Measurements from ENCODE around the gene DCAF8L1. TPM values are rescaled to one million over a fixed set of nuclear protein-coding genes. Genes with fewer than 3 reads are reported as not detected.

DCAF8L1 gene
- not detected in 2 replicates for total RNA-seq

GRCh38 chrX:27981349-27981748, at the start of gene DCAF8L1:
DCAF8L1 (minus strand) TSS chrX:27981449; CDS start chrX:27981334, 115 bp downstream.

Other genes with a start within 250 kb of the DCAF8L1 start
- gene MAGEB10, start 173.5 kb downstream of the DCAF8L1 start, total RNA-seq, result not detected in 2 replicates